AG09319 (cell line): ENCODE results near the gene MBD3.

Experiments used
- DNase-seq: peaks from one replicate; pipeline ENCODE4 v3.0.0-alpha.2; 2010; ENCODE audit warnings: low read depth; ENCODE audit errors: extremely low read depth
- TF ChIP-seq, protein P1 (sequence below): IDR thresholded peaks from 2 replicates; pipeline ENCODE4 v1.5.1; 2011; ENCODE audit warnings: low read depth, mild to moderate bottlenecking, inconsistent platforms, low read length, moderate library complexity

Gene MBD3

DNA sequence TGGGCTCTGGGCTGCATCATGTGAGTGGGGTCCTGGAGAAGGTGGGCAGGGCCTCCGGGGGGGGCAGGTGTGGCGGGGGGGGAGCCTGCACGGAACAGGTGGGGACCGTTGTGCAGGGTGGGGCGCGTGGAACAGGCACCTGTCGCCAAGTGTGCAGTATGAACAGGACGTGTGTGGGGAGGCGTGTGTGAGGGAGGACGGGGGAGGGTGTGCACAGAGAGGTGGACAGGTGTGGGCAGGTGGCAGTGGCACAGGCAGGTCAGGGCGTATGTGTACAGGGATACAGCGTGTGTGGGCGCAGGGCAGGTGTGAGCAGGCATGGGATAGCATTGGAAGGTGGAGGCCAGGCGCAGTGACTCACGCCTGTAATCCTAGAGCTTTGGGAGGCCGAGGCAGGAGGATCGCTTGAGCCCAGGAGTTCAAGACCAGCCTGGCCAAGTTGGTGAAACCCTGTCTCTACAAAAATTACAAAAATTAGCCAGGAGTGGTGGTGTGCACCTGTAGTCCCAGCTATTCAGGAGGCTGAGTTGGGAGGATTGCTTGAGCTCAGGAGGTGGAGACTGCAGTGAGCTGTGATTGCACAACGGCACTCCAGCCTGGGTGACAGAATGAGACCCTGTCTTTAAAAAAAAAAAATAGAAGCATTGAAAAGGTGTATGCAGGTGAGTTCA, 65.6 kb downstream of the MBD3 start:
- DNase-seq: no peak
- TF ChIP-seq, protein P1, sequence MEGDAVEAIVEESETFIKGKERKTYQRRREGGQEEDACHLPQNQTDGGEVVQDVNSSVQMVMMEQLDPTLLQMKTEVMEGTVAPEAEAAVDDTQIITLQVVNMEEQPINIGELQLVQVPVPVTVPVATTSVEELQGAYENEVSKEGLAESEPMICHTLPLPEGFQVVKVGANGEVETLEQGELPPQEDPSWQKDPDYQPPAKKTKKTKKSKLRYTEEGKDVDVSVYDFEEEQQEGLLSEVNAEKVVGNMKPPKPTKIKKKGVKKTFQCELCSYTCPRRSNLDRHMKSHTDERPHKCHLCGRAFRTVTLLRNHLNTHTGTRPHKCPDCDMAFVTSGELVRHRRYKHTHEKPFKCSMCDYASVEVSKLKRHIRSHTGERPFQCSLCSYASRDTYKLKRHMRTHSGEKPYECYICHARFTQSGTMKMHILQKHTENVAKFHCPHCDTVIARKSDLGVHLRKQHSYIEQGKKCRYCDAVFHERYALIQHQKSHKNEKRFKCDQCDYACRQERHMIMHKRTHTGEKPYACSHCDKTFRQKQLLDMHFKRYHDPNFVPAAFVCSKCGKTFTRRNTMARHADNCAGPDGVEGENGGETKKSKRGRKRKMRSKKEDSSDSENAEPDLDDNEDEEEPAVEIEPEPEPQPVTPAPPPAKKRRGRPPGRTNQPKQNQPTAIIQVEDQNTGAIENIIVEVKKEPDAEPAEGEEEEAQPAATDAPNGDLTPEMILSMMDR: no peak

DNA sequence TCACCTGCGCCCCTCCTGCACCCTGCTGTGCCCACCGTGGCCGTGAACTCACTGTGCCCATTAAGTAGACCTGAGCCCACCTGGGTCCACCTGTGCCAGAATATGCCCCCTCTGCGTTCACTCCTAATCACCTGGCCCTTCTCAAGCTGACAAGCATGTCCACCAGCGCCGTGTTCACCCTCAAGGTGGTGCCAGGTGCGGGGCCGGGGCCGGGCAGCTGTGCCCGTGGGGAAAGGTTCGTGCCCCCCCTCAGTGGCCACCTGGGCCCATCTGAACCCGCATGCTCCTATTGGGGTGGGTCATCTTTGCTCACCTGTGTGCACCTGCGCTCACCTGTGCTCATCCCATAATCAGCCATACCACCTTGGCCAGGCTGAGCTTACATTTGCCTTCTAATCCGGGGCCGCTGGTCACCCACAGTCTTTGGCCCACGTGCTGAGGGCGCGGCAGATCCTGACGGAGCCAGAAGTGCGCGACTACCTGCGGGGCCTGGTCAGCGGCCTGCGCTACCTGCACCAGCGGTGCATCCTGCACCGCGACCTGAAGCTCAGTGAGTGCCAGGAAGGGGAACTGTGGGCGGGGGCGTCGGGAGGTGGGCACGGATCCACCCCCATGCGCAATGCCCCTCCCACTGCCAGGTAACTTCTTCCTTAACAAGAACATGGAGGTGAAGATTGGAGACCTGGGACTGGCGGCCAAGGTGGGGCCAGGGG, 66.4 kb downstream of the MBD3 start:
- TF ChIP-seq, protein P1: no peak
- no peak for DNase-seq

DNA sequence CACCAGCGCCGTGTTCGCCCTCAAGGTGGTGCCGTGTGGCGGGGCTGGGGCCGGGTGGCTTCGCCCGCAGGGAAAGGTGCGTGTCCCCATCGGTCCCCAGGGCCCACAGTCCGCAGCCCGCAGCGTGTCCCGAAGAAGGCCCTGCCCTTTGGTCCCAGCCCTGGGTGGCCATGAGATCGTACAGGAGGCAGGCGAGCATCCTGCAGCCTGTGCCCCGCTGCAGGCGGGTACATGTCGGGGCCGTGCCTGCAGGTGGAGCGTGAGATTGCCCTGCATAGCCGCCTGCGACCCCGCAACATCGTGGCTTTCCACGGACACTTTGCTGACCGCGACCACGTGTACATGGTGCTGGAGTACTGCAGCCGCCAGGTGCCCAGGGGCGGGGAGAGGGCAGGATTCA, 67.3 kb downstream of the MBD3 start:
- TF ChIP-seq, protein P1: no peak
- DNase-seq: no peak

DNA sequence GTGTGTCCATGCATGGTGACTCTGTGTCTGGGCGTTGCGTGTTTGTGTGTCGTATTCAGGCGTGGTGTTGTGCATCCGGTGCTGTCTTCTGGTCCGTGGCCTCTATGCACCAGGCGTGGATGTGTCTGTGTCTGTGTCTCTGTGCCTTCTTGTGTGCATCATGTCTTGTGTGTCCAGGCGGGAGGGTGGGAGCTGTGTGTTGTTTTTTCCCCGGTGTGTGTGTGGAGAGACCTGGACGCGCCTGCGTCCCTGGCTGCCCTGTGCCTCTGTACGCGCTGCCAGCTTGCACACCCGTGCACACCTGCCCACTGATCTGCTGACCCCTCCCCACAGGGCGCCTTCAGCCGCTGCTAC, 67.7 kb downstream of the MBD3 start:
- TF ChIP-seq, protein P1: no peak
- no peak for DNase-seq

DNA sequence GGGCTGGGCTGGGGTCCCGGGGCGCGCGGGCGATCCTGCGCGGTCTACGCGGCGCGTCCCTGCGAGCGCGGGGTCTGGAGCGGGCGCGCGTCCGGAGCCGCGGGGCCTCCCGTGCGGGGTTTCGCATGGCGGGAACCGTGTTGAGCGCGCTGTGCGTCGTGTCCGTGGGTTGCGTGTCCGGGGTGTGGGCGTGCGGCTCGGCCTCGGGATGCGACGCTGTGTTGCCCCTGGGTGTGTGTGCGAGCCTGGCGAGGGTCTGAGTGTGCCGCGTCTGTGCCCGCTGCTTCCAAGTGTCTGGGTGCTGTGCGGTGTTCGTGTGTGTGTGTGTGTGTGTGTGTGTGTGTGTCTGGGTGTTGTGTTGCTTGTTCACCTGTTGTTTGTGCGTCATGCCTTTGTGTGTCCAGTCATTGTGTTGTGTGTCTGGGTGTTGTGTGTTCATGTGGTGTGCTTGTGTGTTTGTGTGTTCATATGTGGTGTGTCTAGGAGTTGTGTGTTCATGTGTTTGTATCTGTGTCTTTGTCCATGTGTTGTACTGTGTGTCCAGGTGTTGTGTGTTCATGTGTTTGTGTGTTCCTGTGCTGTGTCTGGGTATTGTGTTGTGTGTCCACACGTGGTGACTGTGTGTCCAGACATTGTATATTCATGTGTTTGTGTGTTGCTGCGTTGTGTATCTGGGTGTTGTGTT, 68.2 kb downstream of the MBD3 start:
- no peak for DNase-seq
- TF ChIP-seq, protein P1: no peak
